Upper lobe of right lung (tissue), 1 donor: ENCODE results near the gene FAM20A. TPM values are rescaled to one million over a fixed set of nuclear protein-coding genes. Genes with fewer than 3 reads are reported as not detected.
"Not testable (repeated sequence)": the region's sequence is repeated elsewhere in the genome, so short reads cannot be mapped to it uniquely, and the experiment has no call there.

Source experiments
- ATAC-seq: fragments of 200-7000 bp; cut with Tn5 transposase; one replicate; pipeline ENCODE4 v1.9.1; 2020; ENCODE audit warnings: mild to moderate bottlenecking, moderate library complexity
- DNase-seq: peaks from one replicate; pipeline ENCODE4 v3.0.0-alpha.2; 2020
- H3K27ac ChIP-seq: fragments of 200-600 bp; one replicate; pipeline ENCODE4 v1.8.0; 2022
- H3K27me3 ChIP-seq: fragments of 200-600 bp; one replicate; pipeline ENCODE4 v1.8.0; 2022; ENCODE audit warnings: mild to moderate bottlenecking
- H3K36me3 ChIP-seq: fragments of 200-600 bp; one replicate; pipeline ENCODE4 v1.8.0; 2022
- H3K4me1 ChIP-seq: fragments of 200-600 bp; one replicate; pipeline ENCODE4 v1.8.0; 2022
- H3K4me3 ChIP-seq: fragments of 200-600 bp; one replicate; pipeline ENCODE4 v1.8.0; 2022; ENCODE audit warnings: mild to moderate bottlenecking
- H3K9me3 ChIP-seq: fragments of 200-600 bp; one replicate; pipeline ENCODE4 v1.8.0; 2022
- intact Hi-C: fragments of 100-400 bp; cut with DNase I; formaldehyde crosslinking; loops from one replicate; pipeline ENCODE4 v1.11.0; 2022
- total RNA-seq: library from RNA; stranded (reverse); fragmentation: NEBNext Ultra II Directional; extraction: Animal tissue kit (Norgen Biotek cat#: 25700); gene quantifications from one replicate; pipeline ENCODE4 v1.2.1, GENCODE V29; 2021
- TF ChIP-seq, protein P1 (sequence below): fragments of 200-600 bp; IDR thresholded peaks from one replicate; pipeline ENCODE4 v1.8.0; 2022; ENCODE audit warnings: antibody characterized with exemption
- donor health status: DM: no; HTN: yes; CAD: no; lungs with severe emphysema.

Gene FAM20A
- total RNA-seq, 1 donor from 2014 or later, result 43.3 TPM

GRCh38 chr17:68526548-68526947, 74.6 kb downstream of the FAM20A start:
- DNase-seq, result no peak
- peaks cover 99% of the 10 kb centered on the region for H3K36me3 ChIP-seq
- no peaks in the 10 kb centered on the region for H3K27me3 ChIP-seq
- peaks cover 17% of the 10 kb centered on the region for H3K4me1 ChIP-seq
- TF ChIP-seq, protein P1, sequence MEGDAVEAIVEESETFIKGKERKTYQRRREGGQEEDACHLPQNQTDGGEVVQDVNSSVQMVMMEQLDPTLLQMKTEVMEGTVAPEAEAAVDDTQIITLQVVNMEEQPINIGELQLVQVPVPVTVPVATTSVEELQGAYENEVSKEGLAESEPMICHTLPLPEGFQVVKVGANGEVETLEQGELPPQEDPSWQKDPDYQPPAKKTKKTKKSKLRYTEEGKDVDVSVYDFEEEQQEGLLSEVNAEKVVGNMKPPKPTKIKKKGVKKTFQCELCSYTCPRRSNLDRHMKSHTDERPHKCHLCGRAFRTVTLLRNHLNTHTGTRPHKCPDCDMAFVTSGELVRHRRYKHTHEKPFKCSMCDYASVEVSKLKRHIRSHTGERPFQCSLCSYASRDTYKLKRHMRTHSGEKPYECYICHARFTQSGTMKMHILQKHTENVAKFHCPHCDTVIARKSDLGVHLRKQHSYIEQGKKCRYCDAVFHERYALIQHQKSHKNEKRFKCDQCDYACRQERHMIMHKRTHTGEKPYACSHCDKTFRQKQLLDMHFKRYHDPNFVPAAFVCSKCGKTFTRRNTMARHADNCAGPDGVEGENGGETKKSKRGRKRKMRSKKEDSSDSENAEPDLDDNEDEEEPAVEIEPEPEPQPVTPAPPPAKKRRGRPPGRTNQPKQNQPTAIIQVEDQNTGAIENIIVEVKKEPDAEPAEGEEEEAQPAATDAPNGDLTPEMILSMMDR, result no peak
- H3K27ac ChIP-seq, result peak overlapping the region; percentile 80
- ATAC-seq, result peak; percentile 96
- no peaks in the 10 kb centered on the region for H3K9me3 ChIP-seq
- H3K4me3 ChIP-seq, result no peak overlapping the region
- intact Hi-C loops, result no loop called here

GRCh38 chr17:68522266-68522665, 78.9 kb downstream of the FAM20A start:
- intact Hi-C loops, result no loop called here

DNA sequence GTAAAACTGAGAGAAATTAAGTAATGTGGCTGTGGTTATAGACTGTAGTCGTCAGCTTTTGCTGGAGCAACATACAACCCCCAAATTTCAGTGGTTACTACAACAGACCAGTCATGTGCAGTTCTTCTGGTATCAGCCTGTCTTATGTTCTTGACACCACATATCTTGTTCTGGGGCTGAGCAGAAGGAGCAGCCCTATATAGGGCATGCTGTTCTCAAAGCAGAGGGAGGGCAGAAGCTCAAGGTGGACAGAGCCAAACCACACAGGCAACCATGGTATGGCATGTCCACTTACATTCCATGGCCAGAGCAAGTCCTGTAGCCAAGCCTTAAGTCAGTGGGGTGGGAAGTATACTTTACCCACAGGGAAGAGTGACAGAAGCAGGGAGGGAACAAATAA, 81.3 kb downstream of the FAM20A start:
- H3K27me3 ChIP-seq, result no peaks in the 10 kb centered on the region
- H3K27ac ChIP-seq, result no peak overlapping the region
- intact Hi-C loops, result no loop called here
- H3K4me1 ChIP-seq, result peaks cover 36% of the 10 kb centered on the region
- H3K36me3 ChIP-seq, result peaks cover 94% of the 10 kb centered on the region
- TF ChIP-seq, protein P1, result no peak
- ATAC-seq (peak; percentile 86), DNase-seq (no peak)
- no peaks in the 10 kb centered on the region for H3K9me3 ChIP-seq
- no peak overlapping the region for H3K4me3 ChIP-seq

More at GRCh38 chr17:68522266-68522665, 78.9 kb downstream of the FAM20A start:
- Histone ChIP-seq H3K27me3 (no peaks in the 10 kb centered on the region), H3K36me3 (peaks cover 95% of the 10 kb centered on the region), H3K27ac (no peak overlapping the region), H3K4me3 (no peak overlapping the region), H3K9me3 (no peaks in the 10 kb centered on the region), H3K4me1 (peaks cover 14% of the 10 kb centered on the region)
- no peak for ATAC-seq
- TF ChIP-seq, protein P1, result no peak
- DNase-seq, result no peak

- H3K9me3 ChIP-seq, H3K27me3 ChIP-seq, DNase-seq, H3K27ac ChIP-seq, H3K4me3 ChIP-seq, intact Hi-C loops: not testable (repeated sequence)
- H3K4me1 ChIP-seq, result peaks cover 43% of the 10 kb centered on the region
- peak; percentile 43 for ATAC-seq
- peaks cover 86% of the 10 kb centered on the region for H3K36me3 ChIP-seq
These were observed 82.1 kb downstream of the FAM20A start for GRCh38 chr17:68519051-68519450.

DNA sequence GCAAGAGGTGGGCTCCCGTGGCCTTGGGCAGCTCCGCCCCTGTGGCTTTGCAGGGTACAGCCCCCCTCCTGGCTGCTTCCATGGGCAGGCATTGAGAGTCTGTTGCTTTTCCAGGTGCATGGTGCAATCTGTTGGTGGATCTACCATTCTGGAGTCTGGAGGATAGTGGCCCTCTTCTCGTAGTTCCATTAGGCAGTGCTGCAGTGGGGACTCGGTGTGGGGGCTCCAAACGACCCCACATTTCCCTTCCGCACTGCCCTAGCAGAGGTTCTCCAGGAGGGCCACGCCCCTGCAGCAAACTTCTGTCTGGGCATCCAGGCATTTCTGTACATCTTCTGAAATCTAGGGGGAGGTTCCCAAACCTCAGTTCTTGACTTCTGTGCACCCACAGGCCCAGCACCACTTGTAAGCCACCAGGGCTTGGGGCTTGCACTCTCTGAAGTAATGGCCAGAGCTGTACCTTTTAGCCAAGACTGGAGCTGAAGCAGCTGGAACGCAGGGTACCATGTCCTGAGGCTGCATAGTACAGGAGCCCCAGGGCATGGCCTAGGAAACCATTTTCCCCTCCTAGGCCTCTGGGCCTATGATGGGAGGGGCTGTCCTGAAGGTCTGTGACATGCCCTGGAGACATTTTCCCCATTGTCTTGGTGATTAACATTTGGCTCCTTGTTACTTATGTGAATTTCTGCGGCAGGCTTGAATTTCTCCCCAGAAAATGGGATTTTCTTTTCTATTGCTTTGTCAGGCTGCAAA, 82.9 kb downstream of the FAM20A start:
- peaks cover 43% of the 10 kb centered on the region for H3K4me1 ChIP-seq
- no peaks in the 10 kb centered on the region for H3K9me3 ChIP-seq
- no peak overlapping the region for H3K27ac ChIP-seq
- intact Hi-C loops, result no loop called here
- TF ChIP-seq, protein P1, result no peak
- DNase-seq (no peak), ATAC-seq (no peak)
- H3K36me3 ChIP-seq, result peaks cover 78% of the 10 kb centered on the region
- no peaks in the 10 kb centered on the region for H3K27me3 ChIP-seq
- H3K4me3 ChIP-seq, result no peak overlapping the region

- H3K27ac ChIP-seq, ATAC-seq, DNase-seq, H3K9me3 ChIP-seq, H3K27me3 ChIP-seq, intact Hi-C loops, H3K4me3 ChIP-seq: not testable (repeated sequence)
- H3K36me3 ChIP-seq, result peaks cover 71% of the 10 kb centered on the region
- H3K4me1 ChIP-seq, result peaks cover 43% of the 10 kb centered on the region
These were observed 83.6 kb downstream of the FAM20A start for GRCh38 chr17:68517605-68518004.

GRCh38 chr17:68516732-68517131, 84.4 kb downstream of the FAM20A start:
- DNase-seq, result no peak
- no peak overlapping the region for H3K27ac ChIP-seq
- no peak for ATAC-seq
- no peak overlapping the region for H3K4me3 ChIP-seq
- peaks cover 63% of the 10 kb centered on the region for H3K36me3 ChIP-seq
- peaks cover 37% of the 10 kb centered on the region for H3K4me1 ChIP-seq
- no peaks in the 10 kb centered on the region for H3K27me3 ChIP-seq
- H3K9me3 ChIP-seq, result no peaks in the 10 kb centered on the region
- TF ChIP-seq, protein P1, result no peak
- intact Hi-C loops, result no loop called here
